ENCODE results near the gene BMPR1B. TPM values are rescaled to one million over a fixed set of nuclear protein-coding genes. Genes with fewer than 3 reads are reported as not detected.

BMPR1B gene
- total RNA-seq, 1 experiment from 2014 or later: 0.62 TPM

DNA sequence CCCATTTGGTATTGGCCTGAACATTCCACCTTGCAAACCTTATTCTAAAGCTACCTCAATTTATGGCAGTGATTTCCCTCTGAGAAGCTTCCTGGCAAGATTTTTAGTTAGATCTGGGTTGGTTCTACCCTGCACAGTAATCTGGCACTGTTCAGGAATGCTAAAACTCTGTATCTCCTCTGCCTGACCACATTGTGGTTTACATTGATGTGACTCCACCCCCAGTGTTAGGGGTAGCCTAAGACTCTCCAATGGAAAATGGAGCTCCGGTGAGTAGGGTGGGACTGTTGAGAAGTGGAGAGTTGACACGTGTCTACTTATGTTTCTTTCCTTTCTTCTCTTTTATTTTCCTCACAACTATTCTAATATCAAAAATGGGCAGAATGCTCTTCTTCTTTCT lies 45.4 kb downstream of the BMPR1B start:
- CTCF ChIA-PET: no interaction called here
- Histone ChIP-seq H3K4me1 (ENCODE audit: control insufficient read depth, insufficient read depth, low read length) (no peaks in the 10 kb centered on the region), H3K4me3 (ENCODE audit: low read depth in 2 of 2, low read length in 2 of 2) (no peak overlapping the region), H3K27me3 (ENCODE audit: control insufficient read depth, insufficient read depth, low read length) (no peaks in the 10 kb centered on the region), H3K27ac (ENCODE audit: low read length) (no peak overlapping the region), H3K36me3 (ENCODE audit: control insufficient read depth, insufficient read depth, low read length) (no peaks in the 10 kb centered on the region), H3K9me3 (ENCODE audit: control insufficient read depth, insufficient read depth, low read depth, low read length) (no peaks in the 10 kb centered on the region)
- intact Hi-C loops (cut with micrococcal nuclease; ENCODE audit: unreplicated experiment): no loop called here
- no peak for ATAC-seq
- TF ChIP-seq POLR2AphosphoS5 (IDR thresholded peaks at IDR 0.05; ENCODE audit: low read depth, low read length) (no peak), TCF7L2 (IDR thresholded peaks at IDR 0.05; ENCODE audit: low read depth, low read length) (no peak), SIN3A (IDR thresholded peaks at IDR 0.05; ENCODE audit: borderline replicate concordance, insufficient read depth, low read depth, low read length) (no peak), REST (IDR thresholded peaks at IDR 0.05; ENCODE audit: insufficient read depth in 1 of 2, low read depth in 2 of 2, low read length in 1 of 2) (no peak)
- in situ Hi-C loops (cut with HindIII; ENCODE audit: low pct_unique_long_range_greater_than_20kb, low sequenced_read_pairs): no loop called here
- BruUV-seq (replicated peaks): no TSS peak
- no peak for DNase-seq (ENCODE audit: low read depth, low spot score)
- POLR2A ChIA-PET: no interaction called here

DNA sequence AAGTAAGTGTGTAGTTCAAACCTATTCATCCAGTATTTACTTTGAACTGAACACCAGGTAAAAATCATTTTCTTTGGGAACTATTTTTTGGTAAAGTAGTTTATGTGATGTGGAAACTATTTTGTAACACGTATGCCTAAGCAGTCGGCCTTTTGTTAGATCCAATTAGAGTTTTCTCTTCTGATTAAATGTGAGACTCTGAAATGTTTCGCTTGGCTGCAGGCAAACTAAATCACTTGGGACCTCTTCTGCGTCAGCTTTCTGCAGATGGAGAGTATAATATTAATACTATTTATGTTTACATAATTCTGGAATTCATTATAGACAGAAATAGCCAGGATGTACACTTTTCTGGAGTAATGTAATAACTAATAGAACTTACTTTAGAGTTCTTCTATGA lies 46.9 kb downstream of the BMPR1B start:
- Histone ChIP-seq H3K9me3 (ENCODE audit: control insufficient read depth, insufficient read depth, low read depth, low read length) (no peaks in the 10 kb centered on the region), H3K27ac (ENCODE audit: low read length) (no peak overlapping the region), H3K27me3 (ENCODE audit: control insufficient read depth, insufficient read depth, low read length) (no peaks in the 10 kb centered on the region), H3K4me1 (ENCODE audit: control insufficient read depth, insufficient read depth, low read length) (no peaks in the 10 kb centered on the region), H3K4me3 (ENCODE audit: low read depth in 2 of 2, low read length in 2 of 2) (no peak overlapping the region), H3K36me3 (ENCODE audit: control insufficient read depth, insufficient read depth, low read length) (no peaks in the 10 kb centered on the region)
- no peak for TF ChIP-seq SIN3A (IDR thresholded peaks at IDR 0.05; ENCODE audit: borderline replicate concordance, insufficient read depth, low read depth, low read length)
- no peak for TF ChIP-seq TCF7L2 (IDR thresholded peaks at IDR 0.05; ENCODE audit: low read depth, low read length)
- no peak for TF ChIP-seq REST (IDR thresholded peaks at IDR 0.05; ENCODE audit: insufficient read depth in 1 of 2, low read depth in 2 of 2, low read length in 1 of 2)
- TF ChIP-seq CTCF (IDR thresholded peaks at IDR 0.05): no peak
- TF ChIP-seq POLR2AphosphoS5 (IDR thresholded peaks at IDR 0.05; ENCODE audit: low read depth, low read length): no peak
- no peak for ATAC-seq
- ChIA-PET CTCF (interaction anchor here (0.7 kb wide), 1 partner anchor 10 kb away, joined by 6 read pairs; no protein-coding TSS in a partner anchor), POLR2A (no interaction called here)
- no peak for DNase-seq (ENCODE audit: low read depth, low spot score)
- no TSS peak for BruUV-seq (replicated peaks)
- intact Hi-C loops (cut with micrococcal nuclease; ENCODE audit: unreplicated experiment) (no loop called here), in situ Hi-C loops (cut with HindIII; ENCODE audit: low pct_unique_long_range_greater_than_20kb, low sequenced_read_pairs) (no loop called here)
